OCI-LY7 (cell line): ENCODE measurements around the gene GNG7.

ENCODE experiments used
- EZH2phosphoT487 ChIP-seq: fragments of 200-600 bp; sonication (generic); IDR thresholded peaks from 2 replicates; pipeline ENCODE4 v1.6.1; 2018; ENCODE audit warnings: low read depth, borderline replicate concordance, mild to moderate bottlenecking, mixed run types, antibody characterized with exemption, low read length, moderate library complexity, mixed read lengths
- TF ChIP-seq, protein P1 (sequence below): fragments of 200-600 bp; sonication (generic); conservative IDR thresholded peaks from 2 replicates; pipeline ENCODE4 v1.5.1; 2014; ENCODE audit warnings: mild to moderate bottlenecking, antibody characterized with exemption, low read length, moderate library complexity, mixed read lengths

DNA sequence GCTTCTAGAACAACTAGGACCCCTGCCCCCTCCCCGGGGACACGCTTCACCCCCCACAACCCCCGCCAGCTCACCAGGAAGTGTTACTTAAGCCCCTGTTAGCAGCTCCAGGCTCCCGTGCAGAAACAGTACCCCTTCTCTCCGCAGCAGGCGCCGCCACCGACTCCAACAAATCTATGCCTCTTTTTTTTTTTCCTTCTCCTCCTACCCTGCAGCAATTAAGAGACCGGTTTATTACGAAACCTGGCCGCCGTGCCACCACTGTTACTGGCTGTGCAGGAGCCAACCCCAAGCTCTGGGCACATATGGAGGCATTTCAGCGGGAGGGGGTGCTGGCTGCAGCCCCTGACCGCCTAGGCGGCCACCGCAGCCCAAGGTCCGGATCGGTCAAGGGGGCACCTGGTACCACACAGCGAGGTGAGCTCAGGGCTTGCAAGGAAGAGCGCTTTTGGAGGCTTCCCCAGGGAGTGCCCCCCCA is 224.2 kb downstream of the GNG7 start:
- TF ChIP-seq, protein P1, sequence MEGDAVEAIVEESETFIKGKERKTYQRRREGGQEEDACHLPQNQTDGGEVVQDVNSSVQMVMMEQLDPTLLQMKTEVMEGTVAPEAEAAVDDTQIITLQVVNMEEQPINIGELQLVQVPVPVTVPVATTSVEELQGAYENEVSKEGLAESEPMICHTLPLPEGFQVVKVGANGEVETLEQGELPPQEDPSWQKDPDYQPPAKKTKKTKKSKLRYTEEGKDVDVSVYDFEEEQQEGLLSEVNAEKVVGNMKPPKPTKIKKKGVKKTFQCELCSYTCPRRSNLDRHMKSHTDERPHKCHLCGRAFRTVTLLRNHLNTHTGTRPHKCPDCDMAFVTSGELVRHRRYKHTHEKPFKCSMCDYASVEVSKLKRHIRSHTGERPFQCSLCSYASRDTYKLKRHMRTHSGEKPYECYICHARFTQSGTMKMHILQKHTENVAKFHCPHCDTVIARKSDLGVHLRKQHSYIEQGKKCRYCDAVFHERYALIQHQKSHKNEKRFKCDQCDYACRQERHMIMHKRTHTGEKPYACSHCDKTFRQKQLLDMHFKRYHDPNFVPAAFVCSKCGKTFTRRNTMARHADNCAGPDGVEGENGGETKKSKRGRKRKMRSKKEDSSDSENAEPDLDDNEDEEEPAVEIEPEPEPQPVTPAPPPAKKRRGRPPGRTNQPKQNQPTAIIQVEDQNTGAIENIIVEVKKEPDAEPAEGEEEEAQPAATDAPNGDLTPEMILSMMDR, result peak; percentile 57
- TF ChIP-seq EZH2phosphoT487, result no peak
